Aorta (tissue), 5 donors: ENCODE data around the gene SPATA31C2. TPM values are rescaled to one million over a fixed set of nuclear protein-coding genes. Genes with fewer than 3 reads are reported as not detected.

Experiments used
- ATAC-seq: fragments of 200-7000 bp; cut with Tn5 transposase; one replicate; pipeline ENCODE4 v1.9.1; 2022; ENCODE audit warnings: moderate library complexity; ENCODE audit not compliant: low FRiP score
- DNase-seq, 2 donors: peaks; one replicate each; pipeline ENCODE4 v3.0.0-alpha.2; 2020
- H3K27ac ChIP-seq, 2 donors: one replicate each; pipeline ENCODE4 v1.5.1; 2013; ENCODE audit warnings: low read length in 2 of 2, mild to moderate bottlenecking in 2 of 2, moderate library complexity in 2 of 2, control low read depth in 1 of 2, inconsistent platforms in 1 of 2, low read depth in 1 of 2
- H3K27me3 ChIP-seq, 2 donors: one replicate each; pipeline ENCODE4 v1.6.1; 2013; ENCODE audit warnings: control low read depth in 1 of 2, low read length in 1 of 2, mild to moderate bottlenecking in 1 of 2, moderate library complexity in 1 of 2; ENCODE audit not compliant: insufficient read depth in 2 of 2, control insufficient read depth in 1 of 2
- H3K36me3 ChIP-seq, 2 donors: one replicate each; pipeline ENCODE4 v1.6.1; 2013; ENCODE audit warnings: control low read depth in 1 of 2, low read length in 1 of 2, mild to moderate bottlenecking in 1 of 2; ENCODE audit not compliant: insufficient read depth in 2 of 2, control insufficient read depth in 1 of 2
- H3K4me1 ChIP-seq, 2 donors: one replicate each; pipeline ENCODE4 v1.6.1; 2013; ENCODE audit warnings: low read length in 2 of 2, control low read depth in 1 of 2, mild to moderate bottlenecking in 1 of 2, moderate library complexity in 1 of 2; ENCODE audit not compliant: insufficient read depth in 2 of 2, control insufficient read depth in 1 of 2
- H3K4me3 ChIP-seq, 2 donors: one replicate each; pipeline ENCODE4 v1.5.1; 2013; ENCODE audit warnings: low read length in 2 of 2, control low read depth in 1 of 2, mild to moderate bottlenecking in 1 of 2
- H3K9me3 ChIP-seq: one replicate; pipeline ENCODE4 v1.6.1; 2013; ENCODE audit warnings: mild to moderate bottlenecking, low read length; ENCODE audit not compliant: control insufficient read depth
- WGBS, 2 donors: extraction: QIAGEN DNeasy Blood & Tissue Kit; methylation state at CpG; one replicate each; pipeline ENCODE4 v1.1.7; 2013; 5-methylcytosine and 5-hydroxymethylcytosine counted together
- intact Hi-C, 2 donors: fragments of 100-400 bp; cut with DNase I; formaldehyde crosslinking; loops; one replicate each; pipeline versions ENCODE4 v1.14.2 to v1.15.0; 2022
- polyA plus RNA-seq, 2 donors: library from polyadenylated mRNA; stranded (reverse); fragments of 200-250 nt; gene quantifications; one replicate each; pipeline ENCODE4 v1.2.3, GENCODE V29; 2013
- total RNA-seq, 2 donors: library from RNA; stranded (reverse); fragmentation: NEBNext Ultra II Directional; extraction: Animal tissue kit (Norgen Biotek cat#: 25700); gene quantifications; one replicate each; pipeline ENCODE4 v1.2.1, GENCODE V29; 2021
- donor health status: healthy with polysubstance abuse.
- donor health status: Bipolar disorder and iron deficiency.
- donor health status: DM: no; HTN: no; CAD: no.
- donor health status: DM: no; HTN: no; CAD: no.
- donor health status: DM: yes; HTN: yes; CAD: no.

The SPATA31C2 gene
- total and polyA plus RNA-seq, 4 donors: not detected

GRCh38 chr9:88085476-88085875 is 52.8 kb downstream of the SPATA31C2 start:
- Histone ChIP-seq H3K4me1 (no peaks in the 10 kb centered on the region), H3K36me3 (no peaks in the 10 kb centered on the region), H3K4me3 (no peak overlapping the region), H3K27ac (no peak overlapping the region), H3K9me3 (peaks cover 2% of the 10 kb centered on the region), H3K27me3 (no peaks in the 10 kb centered on the region)
- ATAC-seq (no peak), DNase-seq (no peak)
- WGBS, 2 donors: 93 to 94% methylated on average over 5 of the region's 5 CpGs
- intact Hi-C loops: no loop called here

DNA sequence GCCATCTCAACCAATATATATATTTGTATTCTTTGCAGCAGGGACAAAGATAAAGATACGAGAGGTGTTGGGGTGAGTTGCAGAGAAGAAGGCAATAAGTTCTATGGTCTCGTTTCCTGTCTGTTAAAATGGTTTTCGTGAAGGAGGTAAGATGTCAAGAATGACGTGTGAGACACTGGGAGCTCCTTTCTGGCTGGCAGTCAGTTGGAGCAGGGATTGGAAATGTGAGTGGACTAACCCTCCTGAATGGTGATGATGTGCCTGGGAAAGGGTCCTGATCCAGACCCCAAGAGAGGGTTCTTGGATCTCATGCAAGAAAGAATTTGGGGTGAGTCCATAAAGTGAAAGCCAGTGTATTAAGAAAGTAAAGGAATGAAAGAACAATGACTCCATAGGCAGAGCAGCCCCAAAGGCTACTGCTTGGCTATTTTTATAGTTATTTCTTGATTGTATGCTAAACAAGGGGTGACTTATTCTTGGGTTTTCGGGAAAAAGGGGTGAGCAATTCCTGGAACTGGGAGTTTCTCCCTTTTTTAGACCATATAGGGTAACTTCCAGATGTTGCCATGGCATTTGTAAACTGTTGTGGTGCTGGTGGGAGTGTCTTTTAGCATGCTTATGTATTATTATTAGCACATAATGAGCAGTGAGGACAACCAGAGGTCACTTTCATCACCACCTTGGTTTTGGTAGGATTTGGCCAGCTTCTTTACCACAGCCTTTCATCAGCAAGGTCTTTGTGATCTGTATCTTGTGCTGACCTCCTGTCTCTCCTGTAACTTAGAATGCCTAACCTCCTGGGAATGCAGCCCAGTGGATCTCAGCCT is 53.7 kb downstream of the SPATA31C2 start:
- no peak for ATAC-seq

More for the DNA sequence above, 53.7 kb downstream of the SPATA31C2 start:
- Histone ChIP-seq H3K9me3 (peaks cover 2% of the 10 kb centered on the region), H3K27me3 (no peaks in the 10 kb centered on the region), H3K27ac (no peak overlapping the region), H3K4me3 (no peak overlapping the region), H3K4me1 (no peaks in the 10 kb centered on the region), H3K36me3 (no peaks in the 10 kb centered on the region)
- no peak for DNase-seq
- intact Hi-C loops: no loop called here
- WGBS, 2 donors: 74 to 78% methylated on average over 5 of the region's 5 CpGs

Other genes with a start within 250 kb of the SPATA31C2 start
- gene SPATA31C1, start 220.5 kb downstream of the SPATA31C2 start, total RNA-seq: not detected
- gene SPATA31C1, start 220.5 kb downstream of the SPATA31C2 start, polyA plus RNA-seq: not detected
- 1 to 10 TPM; 2.6 to 6.8 TPM for gene CDK20, start 163.9 kb downstream of the SPATA31C2 start, total RNA-seq
- 1 to 10 TPM in 1 of 2 donors, under 1 TPM in 1; 0.88 to 4.1 TPM for gene CDK20, start 163.9 kb downstream of the SPATA31C2 start, polyA plus RNA-seq
- gene SPIN1, start 250.0 kb upstream of the SPATA31C2 start, total RNA-seq: 10 to 100 TPM; 79.9 to 93.3 TPM
- gene SPIN1, start 250.0 kb upstream of the SPATA31C2 start, polyA plus RNA-seq: 10 to 100 TPM; 40.8 to 41.1 TPM